Vagina (tissue), 2 donors: ENCODE results near the gene ARSJ.

Experiments used
- POLR2AphosphoS5 ChIP-seq, 2 donors: sonication (generic); formaldehyde crosslinking; IDR thresholded peaks; one replicate each; pipeline ENCODE4 v1.9.0; 2017; ENCODE audit warnings: antibody characterized with exemption in 2 of 2, mild to moderate bottlenecking in 2 of 2, low read depth in 1 of 2; ENCODE audit not compliant: insufficient read depth in 1 of 2
- TF ChIP-seq, protein P1 (sequence below), 3 experiments: fragments of 450-650 bp in 2 of 3; fragments of 200-600 bp in 1 of 3; sonication (generic) in 1 of 3; IDR thresholded peaks; one replicate each; pipeline ENCODE4 v1.5.1; 2017 to 2019; ENCODE audit warnings: antibody characterized with exemption in 3 of 3, mild to moderate bottlenecking in 2 of 3, moderate library complexity in 2 of 3

DNA sequence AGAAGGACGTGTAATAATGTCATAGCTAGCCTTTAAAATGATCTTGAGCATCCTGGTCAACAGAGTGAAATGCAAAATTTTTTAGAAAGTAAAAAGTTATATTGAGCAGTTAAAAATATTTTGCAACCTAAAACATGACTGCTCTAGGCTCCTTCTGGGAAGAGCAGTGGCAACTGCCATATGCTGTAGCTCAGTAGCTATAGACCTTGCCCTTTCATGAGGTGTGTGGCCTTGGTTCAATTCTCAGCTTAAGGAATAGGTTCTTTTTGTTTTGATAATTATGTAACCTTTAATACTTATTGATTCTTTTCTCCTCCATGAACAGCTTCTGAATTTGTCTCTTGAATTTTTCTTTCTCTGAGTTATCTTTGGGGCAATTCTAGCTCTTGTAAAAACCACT is 105.0 kb downstream of the ARSJ start:
- TF ChIP-seq POLR2AphosphoS5 (IDR thresholded peaks at IDR 0.05; ENCODE audit: insufficient read depth in 1 of 2, low read depth in 1 of 2): no peak
- TF ChIP-seq, protein P1, sequence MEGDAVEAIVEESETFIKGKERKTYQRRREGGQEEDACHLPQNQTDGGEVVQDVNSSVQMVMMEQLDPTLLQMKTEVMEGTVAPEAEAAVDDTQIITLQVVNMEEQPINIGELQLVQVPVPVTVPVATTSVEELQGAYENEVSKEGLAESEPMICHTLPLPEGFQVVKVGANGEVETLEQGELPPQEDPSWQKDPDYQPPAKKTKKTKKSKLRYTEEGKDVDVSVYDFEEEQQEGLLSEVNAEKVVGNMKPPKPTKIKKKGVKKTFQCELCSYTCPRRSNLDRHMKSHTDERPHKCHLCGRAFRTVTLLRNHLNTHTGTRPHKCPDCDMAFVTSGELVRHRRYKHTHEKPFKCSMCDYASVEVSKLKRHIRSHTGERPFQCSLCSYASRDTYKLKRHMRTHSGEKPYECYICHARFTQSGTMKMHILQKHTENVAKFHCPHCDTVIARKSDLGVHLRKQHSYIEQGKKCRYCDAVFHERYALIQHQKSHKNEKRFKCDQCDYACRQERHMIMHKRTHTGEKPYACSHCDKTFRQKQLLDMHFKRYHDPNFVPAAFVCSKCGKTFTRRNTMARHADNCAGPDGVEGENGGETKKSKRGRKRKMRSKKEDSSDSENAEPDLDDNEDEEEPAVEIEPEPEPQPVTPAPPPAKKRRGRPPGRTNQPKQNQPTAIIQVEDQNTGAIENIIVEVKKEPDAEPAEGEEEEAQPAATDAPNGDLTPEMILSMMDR (IDR thresholded peaks at IDR 0.05): no peak
